ENCODE measurements around the gene SNX9.
A peak's percentile ranks its signal among the peaks of the same experiment; 100 is the strongest.

SNX9 gene

GRCh38 chr6:157804448-157805327, 18.4 kb upstream of the SNX9 start:
- DNase-seq = no peak

- no peak for DNase-seq
Measured at GRCh38 chr6:157806131-157806855, 16.8 kb upstream of the SNX9 start.

- no peak for DNase-seq
Measured at GRCh38 chr6:157806856-157807215, 16.2 kb upstream of the SNX9 start.

GRCh38 chr6:157808405-157808950, 14.6 kb upstream of the SNX9 start:
- DNase-seq = no peak

GRCh38 chr6:157809613-157810012, 13.4 kb upstream of the SNX9 start:
- no peak for DNase-seq

- DNase-seq = no peak
Measured at GRCh38 chr6:157811137-157811475, 11.9 kb upstream of the SNX9 start.

- no peak for DNase-seq
Measured at GRCh38 chr6:157811476-157812173, 11.4 kb upstream of the SNX9 start.

- DNase-seq = no peak
Measured at GRCh38 chr6:157812425-157813171, 10.4 kb upstream of the SNX9 start.

- no peak for DNase-seq
Measured at GRCh38 chr6:157813191-157813590, 9.9 kb upstream of the SNX9 start.

- DNase-seq = no peak
Measured at GRCh38 chr6:157813750-157814455, 9.1 kb upstream of the SNX9 start.

- no peak for DNase-seq
Measured at GRCh38 chr6:157814883-157815282, 8.2 kb upstream of the SNX9 start.

- no peak for DNase-seq
Measured at GRCh38 chr6:157821342-157822033, 1.6 kb upstream of the SNX9 start.

GRCh38 chr6:157822245-157823000, 623 bp upstream of the SNX9 start:
- DNase-seq = no peak

- peak; percentile 81 for DNase-seq
Measured at GRCh38 chr6:157823528-157824370, 703 bp downstream of the SNX9 start.

- no peak for DNase-seq
Measured at GRCh38 chr6:157825243-157825904, 2.3 kb downstream of the SNX9 start.

GRCh38 chr6:157830354-157831017, 7.4 kb downstream of the SNX9 start:
- DNase-seq = no peak

GRCh38 chr6:157831018-157831369, 7.9 kb downstream of the SNX9 start:
- no peak for DNase-seq

- DNase-seq = no peak
Measured at GRCh38 chr6:157831424-157832249, 8.6 kb downstream of the SNX9 start.
